Stomach (tissue), 9 donors: ENCODE results near the gene ELSPBP1. TPM values are rescaled to one million over a fixed set of nuclear protein-coding genes. Genes with fewer than 3 reads are reported as not detected.

Experiments
- DNase-seq, 2 donors: peaks; one replicate each; pipeline versions ENCODE4 v3.0.0 to v3.0.0-alpha.2; 2013 to 2019
- H3K27ac ChIP-seq, 5 donors: fragments of 200-600 bp in 4 of 5; sonication (generic) in 4 of 5; one replicate each; pipeline ENCODE4 v1.5.1; 2013 to 2019; ENCODE audit warnings: mild to moderate bottlenecking in 1 of 5, moderate library complexity in 1 of 5
- H3K27me3 ChIP-seq, 3 donors: fragments of 200-600 bp; sonication (generic); one replicate each; pipeline ENCODE4 v1.5.1; 2017 to 2019; ENCODE audit warnings: mixed run types in 1 of 3
- H3K36me3 ChIP-seq, 4 donors: fragments of 200-600 bp; sonication (generic); 1 replicate in 3 of 4; 2 replicates in 1 of 4; pipeline ENCODE4 v1.5.1; 2016 to 2019
- H3K4me1 ChIP-seq, 4 donors: fragments of 200-600 bp; sonication (generic); one replicate each; pipeline ENCODE4 v1.5.1; 2016 to 2019
- H3K4me3 ChIP-seq, 4 donors: fragments of 200-600 bp; sonication (generic) in 3 of 4; one replicate each; pipeline ENCODE4 v1.5.1; 2016 to 2019; ENCODE audit warnings: mild to moderate bottlenecking in 1 of 4
- H3K9me3 ChIP-seq, 4 donors: fragments of 200-600 bp; sonication (generic); one replicate each; pipeline ENCODE4 v1.5.1; 2016 to 2019
- EP300 ChIP-seq: sonication (generic); formaldehyde crosslinking; IDR thresholded peaks from one replicate; pipeline ENCODE4 v1.6.1; 2017; ENCODE audit warnings: antibody characterized with exemption
- POLR2A ChIP-seq, 4 donors: fragments of 450-650 bp; IDR thresholded peaks; one replicate each; pipeline ENCODE4 v1.6.1; 2016; ENCODE audit warnings: antibody characterized with exemption in 4 of 4, control low read depth in 2 of 4, mild to moderate bottlenecking in 1 of 4, moderate library complexity in 1 of 4
- POLR2AphosphoS5 ChIP-seq, 3 donors: sonication (generic); formaldehyde crosslinking; IDR thresholded peaks; one replicate each; pipeline ENCODE4 v1.6.1; 2016; ENCODE audit warnings: antibody characterized with exemption in 3 of 3
- WGBS, 5 donors: extraction: QIAGEN DNeasy Blood & Tissue Kit in 3 of 5; methylation state at CpG; one replicate each; pipeline versions ENCODE4 v1.1.5 to v1.1.7; 2013 to 2018; 5-methylcytosine and 5-hydroxymethylcytosine counted together
- intact Hi-C: fragments of 100-400 bp; cut with DNase I; formaldehyde crosslinking; loops from one replicate; pipeline ENCODE4 v1.15.1; 2023; ENCODE audit warnings: low total_unique reads
- polyA plus RNA-seq, 3 donors: library from polyadenylated mRNA; stranded (reverse); fragments of 200-250 nt; gene quantifications; one replicate each; pipeline ENCODE4 v1.2.3, GENCODE V29; 2013
- total RNA-seq, 5 donors: library from RNA; depleted of rRNA; stranded (reverse); fragments of >200 nt; gene quantifications; one replicate each; pipeline versions ENCODE4 v1.1.0 to v1.2.3, GENCODE V29; 2014 to 2016
- TF ChIP-seq, protein P1 (sequence below), 7 experiments: fragments of 450-650 bp in 4 of 7; fragments of 200-600 bp in 3 of 7; sonication (generic) in 3 of 7; IDR thresholded peaks; one replicate each; pipeline ENCODE4 v1.5.1; 2016 to 2019; ENCODE audit warnings: antibody characterized with exemption in 7 of 7, control low read depth in 2 of 7, mild to moderate bottlenecking in 1 of 7
- donor health status: healthy with polysubstance abuse.
- donor health status: Bipolar disorder and iron deficiency.
- donor health status: healthy.

The ELSPBP1 gene
- total and polyA plus RNA-seq, 8 donors: not detected

GRCh38 chr19:47991191-47991808 lies 3.1 kb upstream of the ELSPBP1 start:
- Histone ChIP-seq H3K36me3 (no peaks in the 10 kb centered on the region), H3K4me1 (no peaks in the 10 kb centered on the region), H3K4me3 (no peak overlapping the region), H3K27ac (no peak overlapping the region), H3K27me3 (peaks cover 0 to 68% (median 27%) of the 10 kb centered on the region in 3 donors), H3K9me3 (no peaks in the 10 kb centered on the region)
- TF ChIP-seq POLR2A (IDR thresholded peaks at IDR 0.05): no peak
- TF ChIP-seq, protein P1, sequence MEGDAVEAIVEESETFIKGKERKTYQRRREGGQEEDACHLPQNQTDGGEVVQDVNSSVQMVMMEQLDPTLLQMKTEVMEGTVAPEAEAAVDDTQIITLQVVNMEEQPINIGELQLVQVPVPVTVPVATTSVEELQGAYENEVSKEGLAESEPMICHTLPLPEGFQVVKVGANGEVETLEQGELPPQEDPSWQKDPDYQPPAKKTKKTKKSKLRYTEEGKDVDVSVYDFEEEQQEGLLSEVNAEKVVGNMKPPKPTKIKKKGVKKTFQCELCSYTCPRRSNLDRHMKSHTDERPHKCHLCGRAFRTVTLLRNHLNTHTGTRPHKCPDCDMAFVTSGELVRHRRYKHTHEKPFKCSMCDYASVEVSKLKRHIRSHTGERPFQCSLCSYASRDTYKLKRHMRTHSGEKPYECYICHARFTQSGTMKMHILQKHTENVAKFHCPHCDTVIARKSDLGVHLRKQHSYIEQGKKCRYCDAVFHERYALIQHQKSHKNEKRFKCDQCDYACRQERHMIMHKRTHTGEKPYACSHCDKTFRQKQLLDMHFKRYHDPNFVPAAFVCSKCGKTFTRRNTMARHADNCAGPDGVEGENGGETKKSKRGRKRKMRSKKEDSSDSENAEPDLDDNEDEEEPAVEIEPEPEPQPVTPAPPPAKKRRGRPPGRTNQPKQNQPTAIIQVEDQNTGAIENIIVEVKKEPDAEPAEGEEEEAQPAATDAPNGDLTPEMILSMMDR (IDR thresholded peaks at IDR 0.05): no peak
- no peak for TF ChIP-seq POLR2AphosphoS5 (IDR thresholded peaks at IDR 0.05)
- TF ChIP-seq EP300: no peak
- 47 to 58% (median 49%) methylated on average over 9 to 10 of the region's 10 CpGs for WGBS, 5 donors
- DNase-seq: no peak
- intact Hi-C loops: no loop called here

- DNase-seq: no peak
- no peaks in the 10 kb centered on the region for H3K36me3 ChIP-seq
- TF ChIP-seq POLR2A (IDR thresholded peaks at IDR 0.05) (no peak), POLR2AphosphoS5 (IDR thresholded peaks at IDR 0.05) (no peak), EP300 (no peak)
- TF ChIP-seq, protein P1 (IDR thresholded peaks at IDR 0.05): no peak
- H3K9me3 ChIP-seq: no peaks in the 10 kb centered on the region
- intact Hi-C loops: no loop called here
- H3K27ac ChIP-seq: no peak within 1 kb of the TSS
- peaks cover 0 to 68% (median 27%) of the 10 kb centered on the region in 3 donors for H3K27me3 ChIP-seq
- H3K4me1 ChIP-seq: no peaks in the 10 kb centered on the region
- 57 to 72% (median 67%) methylated on average over 2 of the region's 2 CpGs for WGBS, 5 donors
- no peak within 1 kb of the TSS for H3K4me3 ChIP-seq
These were observed 2.4 kb upstream of the ELSPBP1 start, which contains the start of gene BSPH1 for GRCh38 chr19:47992070-47992469. Gene BSPH1 (minus strand): TSS chr19:47992170. CDS start chr19:47992081, 89 bp downstream.

DNA sequence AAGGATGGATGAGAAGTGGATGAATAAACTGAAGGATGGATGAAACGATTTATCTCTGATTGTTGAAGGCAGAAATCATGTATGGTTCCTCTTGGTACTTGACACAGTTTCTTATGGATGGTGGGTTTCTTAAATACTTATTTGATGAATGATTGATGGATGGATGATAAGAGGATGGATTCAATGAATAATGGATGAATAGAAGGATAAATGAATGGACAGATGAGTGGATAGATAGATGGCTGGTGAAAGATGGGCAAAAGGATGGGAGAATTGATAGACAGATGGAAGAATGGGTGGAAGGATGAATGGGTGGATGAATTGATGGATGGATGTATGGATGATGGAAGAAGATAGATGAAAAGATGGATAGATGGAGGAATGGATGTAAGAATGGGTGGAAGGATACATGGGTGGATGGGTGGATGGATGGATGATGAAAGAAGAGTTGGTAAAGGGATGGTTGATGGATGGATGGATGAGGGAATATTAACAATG lies 1.8 kb downstream of the ELSPBP1 start:
- WGBS, 5 donors: 56 to 67% (median 62%) methylated on average over 1 of the region's 1 CpG
- Histone ChIP-seq H3K36me3 (no peaks in the 10 kb centered on the region), H3K27ac (no peak overlapping the region), H3K9me3 (peaks cover 0 to 9% (median 2%) of the 10 kb centered on the region in 4 donors), H3K4me1 (no peaks in the 10 kb centered on the region), H3K4me3 (no peak overlapping the region), H3K27me3 (peaks cover 0 to 37% (median 8%) of the 10 kb centered on the region in 3 donors)
- TF ChIP-seq, protein P1 (IDR thresholded peaks at IDR 0.05): no peak
- TF ChIP-seq POLR2AphosphoS5 (IDR thresholded peaks at IDR 0.05): no peak
- TF ChIP-seq POLR2A (IDR thresholded peaks at IDR 0.05): no peak
- TF ChIP-seq EP300: no peak
- DNase-seq: no peak
- intact Hi-C loops: no loop called here

DNA sequence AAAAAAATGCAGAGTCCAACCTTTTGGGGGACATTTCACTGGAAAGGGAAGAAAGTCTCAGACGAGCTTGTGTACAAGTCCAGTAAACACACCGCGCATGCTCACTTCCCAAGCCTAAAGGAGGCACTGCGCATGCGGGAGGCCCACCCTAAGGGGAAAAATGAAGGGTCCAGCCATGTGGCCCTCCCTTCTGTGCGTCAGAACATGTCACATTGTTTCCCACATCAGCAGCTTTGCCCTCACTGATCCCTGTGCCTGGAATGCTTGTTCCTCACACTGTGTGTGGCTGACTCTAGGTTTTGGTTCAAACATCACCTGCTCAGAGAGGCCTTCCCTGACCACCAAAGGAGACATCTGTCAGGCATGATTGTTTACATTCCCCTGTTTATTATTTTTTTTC lies 4.4 kb downstream of the ELSPBP1 start:
- WGBS, 5 donors: 77 to 89% (median 81%) methylated on average over 6 of the region's 6 CpGs
- Histone ChIP-seq H3K36me3 (no peaks in the 10 kb centered on the region), H3K9me3 (peaks cover 0 to 9% (median 2%) of the 10 kb centered on the region in 4 donors), H3K27me3 (peaks cover 0 to 17% (median 4%) of the 10 kb centered on the region in 3 donors), H3K4me1 (no peaks in the 10 kb centered on the region), H3K4me3 (no peak overlapping the region), H3K27ac (no peak overlapping the region)
- TF ChIP-seq, protein P1 (IDR thresholded peaks at IDR 0.05): no peak
- TF ChIP-seq POLR2AphosphoS5 (IDR thresholded peaks at IDR 0.05) (no peak), EP300 (no peak), POLR2A (IDR thresholded peaks at IDR 0.05) (no peak)
- intact Hi-C loops: no loop called here
- DNase-seq: no peak
